ENCODE measurements around the gene TMEM201. TPM values are rescaled to one million over a fixed set of nuclear protein-coding genes. Genes with fewer than 3 reads are reported as not detected.

The TMEM201 gene
- total RNA-seq, 2 donors from 2014 or later = 12.0 to 25.5 TPM

DNA sequence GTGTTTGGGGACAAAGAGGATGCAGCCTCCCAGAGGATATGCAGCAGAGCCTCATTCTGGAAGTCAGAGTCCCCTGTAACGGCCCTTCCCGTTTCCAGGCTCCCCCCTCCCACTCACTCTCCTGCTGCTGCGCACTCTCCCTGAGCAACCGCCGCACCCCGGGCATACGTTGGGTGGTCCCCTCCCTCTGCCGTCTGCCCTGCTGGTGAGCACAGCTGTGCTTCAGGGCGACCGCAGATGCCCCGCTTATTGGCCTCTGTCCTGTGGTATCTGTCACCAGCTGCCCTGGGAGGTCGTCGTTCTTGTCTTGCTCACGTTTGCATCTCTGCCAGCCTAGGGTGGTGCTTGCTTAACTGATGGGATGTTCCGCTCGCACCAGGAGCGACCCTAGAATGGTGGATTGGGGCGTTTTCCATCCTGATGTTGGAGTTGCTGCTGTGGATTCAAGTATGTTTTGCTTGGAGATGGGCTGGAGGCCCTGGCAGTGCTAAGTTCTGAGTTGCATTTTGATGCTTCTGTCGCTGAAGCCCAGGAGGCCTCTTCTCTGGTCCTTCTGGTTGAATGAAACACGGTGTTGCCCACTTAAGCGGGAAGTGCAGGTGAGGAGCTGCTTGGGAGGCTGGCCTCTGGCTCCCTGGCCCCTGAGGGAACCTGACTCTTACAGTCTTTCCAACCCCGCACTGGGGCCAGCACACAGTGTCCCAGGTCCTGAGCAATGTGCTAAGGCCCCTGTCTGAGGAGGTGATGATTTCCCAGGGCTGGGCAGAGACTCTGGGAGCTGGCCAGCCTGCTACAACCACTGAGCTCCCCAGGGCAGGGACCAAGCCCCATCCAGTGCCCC lies 3.2 kb downstream of the TMEM201 start:
- ATAC-seq (replicated peaks) = no peak
- Mint-ChIP-seq H3K36me3 (ENCODE audit: low read depth) (no peaks in the 10 kb centered on the region), H3K27ac (no peak overlapping the region), H3K27me3 (no peaks in the 10 kb centered on the region), H3K4me3 (no peak overlapping the region), H3K9me3 (no peaks in the 10 kb centered on the region), H3K4me1 (peaks cover 14% of the 10 kb centered on the region)

DNA sequence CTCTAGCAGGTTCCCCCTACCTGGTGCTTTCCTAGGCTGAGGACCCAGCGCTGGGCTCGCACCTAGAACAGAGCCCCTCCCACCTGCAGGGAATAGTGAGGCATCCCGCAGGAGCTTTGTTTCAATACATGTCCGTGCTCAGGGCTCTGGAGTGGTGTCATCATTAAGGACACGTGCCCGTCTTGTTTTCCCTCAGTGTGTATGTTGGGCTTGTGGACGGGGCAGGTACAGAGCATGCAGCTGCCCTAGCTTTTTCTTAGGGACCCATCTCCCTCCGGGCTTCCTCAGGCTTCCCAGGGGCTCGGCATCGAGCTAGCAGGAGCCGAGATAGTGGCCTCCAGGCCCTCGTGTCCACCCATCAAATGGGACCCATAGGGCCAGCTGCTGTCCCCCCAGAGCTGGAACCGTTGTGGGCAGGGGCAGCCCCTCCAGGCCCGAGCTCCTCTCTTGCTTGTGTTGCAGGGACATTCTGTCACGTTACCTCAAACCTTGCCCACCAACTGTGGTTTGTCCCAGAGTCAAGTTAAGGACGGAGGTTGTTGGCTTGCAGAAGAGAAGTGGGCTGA lies 3.9 kb downstream of the TMEM201 start:
- ATAC-seq (replicated peaks) = no peak
- no peaks in the 10 kb centered on the region for H3K27me3 Mint-ChIP-seq
- H3K9me3 Mint-ChIP-seq = no peaks in the 10 kb centered on the region
- peaks cover 14% of the 10 kb centered on the region for H3K4me1 Mint-ChIP-seq
- no peaks in the 10 kb centered on the region for H3K36me3 Mint-ChIP-seq (ENCODE audit: low read depth)
- no peak overlapping the region for H3K4me3 Mint-ChIP-seq
- H3K27ac Mint-ChIP-seq = no peak overlapping the region

DNA sequence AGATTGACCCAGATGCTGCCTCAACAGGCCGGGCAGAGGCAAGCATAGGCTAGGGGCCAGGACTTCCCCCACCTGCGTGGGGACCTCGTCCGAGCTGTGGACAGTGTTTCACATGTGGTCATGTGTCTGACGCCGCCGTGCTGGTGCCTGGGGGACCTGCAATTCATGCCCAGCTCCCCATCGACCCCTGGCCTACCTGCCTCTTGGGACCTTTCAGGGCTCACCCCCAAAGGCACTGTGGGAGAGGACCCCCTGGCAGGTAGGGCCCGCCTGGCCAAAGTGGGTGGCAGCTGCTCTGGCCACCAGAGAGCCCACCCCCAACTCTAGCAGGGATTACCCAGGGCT lies 4.4 kb downstream of the TMEM201 start:
- no peaks in the 10 kb centered on the region for H3K36me3 Mint-ChIP-seq (ENCODE audit: low read depth)
- H3K9me3 Mint-ChIP-seq = no peaks in the 10 kb centered on the region
- H3K4me3 Mint-ChIP-seq = no peak overlapping the region
- peak overlapping the region; percentile 61 for H3K27ac Mint-ChIP-seq
- peaks cover 14% of the 10 kb centered on the region for H3K4me1 Mint-ChIP-seq
- no peak for ATAC-seq (replicated peaks)
- H3K27me3 Mint-ChIP-seq = no peaks in the 10 kb centered on the region

DNA sequence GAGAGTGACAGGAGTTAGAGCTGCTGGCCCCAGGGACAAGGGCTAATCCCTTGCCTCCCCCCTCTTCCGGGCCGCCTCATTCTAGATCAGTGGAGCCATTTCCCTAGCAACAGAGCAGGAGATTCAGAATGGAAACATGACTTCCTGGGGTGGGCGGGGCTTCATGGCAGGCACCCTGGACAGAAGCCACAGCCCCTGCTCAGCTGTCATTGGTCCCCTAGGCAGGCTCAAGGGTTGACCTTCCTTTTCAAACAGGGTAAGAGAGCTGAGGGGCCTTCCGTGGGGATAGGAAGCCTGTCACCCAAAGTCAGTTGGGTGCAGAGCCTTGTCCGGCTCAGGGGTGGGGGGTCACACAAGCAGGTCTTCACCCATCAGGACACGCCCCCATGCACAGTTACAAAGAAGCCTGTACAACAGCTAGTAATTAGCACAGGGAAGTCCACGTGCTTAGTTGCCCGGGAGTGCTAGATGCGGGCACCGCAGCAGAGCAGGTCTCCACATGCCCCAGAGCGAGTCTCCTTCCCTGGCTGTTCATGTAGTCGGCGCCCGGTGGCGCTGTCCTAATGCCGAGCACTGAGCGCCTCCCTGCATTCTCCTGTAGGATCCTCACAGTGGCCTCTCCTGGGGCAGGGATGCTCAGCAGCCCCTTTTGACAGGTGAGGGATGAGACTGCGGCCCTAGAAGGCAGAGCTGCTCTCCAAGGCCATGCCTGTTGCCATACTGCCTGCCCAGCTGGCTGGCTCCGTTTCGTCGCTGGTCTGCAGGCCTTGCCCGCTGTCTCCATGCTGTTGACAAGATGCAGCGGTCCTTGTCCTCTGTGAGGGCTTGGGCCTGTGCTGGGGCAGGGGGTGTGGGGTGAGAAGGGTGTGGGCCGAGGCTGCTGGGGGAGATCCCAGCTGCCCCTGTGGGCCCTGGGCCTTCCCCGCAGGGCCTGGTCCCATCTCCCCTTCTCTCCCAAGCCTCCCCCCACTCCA lies 5.1 kb downstream of the TMEM201 start:
- Mint-ChIP-seq H3K27ac (peak overlapping the region; percentile 61), H3K4me1 (peaks cover 14% of the 10 kb centered on the region), H3K4me3 (no peak overlapping the region), H3K9me3 (no peaks in the 10 kb centered on the region), H3K36me3 (ENCODE audit: low read depth) (peaks cover 3% of the 10 kb centered on the region), H3K27me3 (no peaks in the 10 kb centered on the region)
- peak; percentile 10 for ATAC-seq (replicated peaks)

DNA sequence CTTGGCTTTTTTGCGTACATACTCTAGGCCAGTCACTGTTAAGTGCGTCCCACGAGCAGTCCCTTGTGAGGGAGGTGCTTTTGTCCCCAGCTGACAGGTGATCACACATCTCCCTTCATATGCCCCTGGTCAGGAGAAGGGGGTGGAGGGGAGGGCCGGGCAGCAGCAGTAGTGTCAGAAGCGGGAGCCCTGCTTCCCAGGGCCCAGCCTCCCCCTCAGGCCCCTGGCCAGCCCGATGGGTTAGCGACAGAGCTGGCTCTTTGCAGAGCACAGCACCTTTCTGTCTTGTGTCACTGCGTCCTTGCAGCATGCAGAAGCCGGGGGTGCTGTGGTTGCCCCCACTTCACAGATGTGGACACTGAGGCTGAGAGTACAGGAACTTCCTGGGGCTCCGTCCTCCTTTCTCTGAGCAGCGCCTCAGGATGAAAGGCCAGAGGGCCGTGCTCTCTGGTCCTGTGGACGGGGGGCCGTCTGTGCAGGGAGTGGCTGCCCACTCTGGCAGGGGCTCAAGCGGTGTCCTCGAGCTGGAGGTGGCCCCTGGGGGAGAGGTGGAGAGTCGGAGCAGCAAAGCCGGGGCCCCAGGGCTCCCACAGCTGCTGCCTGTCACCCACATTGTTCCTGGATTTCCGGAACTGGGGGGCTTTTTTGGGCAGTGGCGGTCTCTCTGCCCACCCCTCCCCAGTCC lies 5.9 kb downstream of the TMEM201 start:
- H3K27me3 Mint-ChIP-seq = no peaks in the 10 kb centered on the region
- no peak for ATAC-seq (replicated peaks)
- H3K4me3 Mint-ChIP-seq = no peak overlapping the region
- no peak overlapping the region for H3K27ac Mint-ChIP-seq
- no peaks in the 10 kb centered on the region for H3K9me3 Mint-ChIP-seq
- H3K36me3 Mint-ChIP-seq (ENCODE audit: low read depth) = peaks cover 11% of the 10 kb centered on the region
- peaks cover 13% of the 10 kb centered on the region for H3K4me1 Mint-ChIP-seq

DNA sequence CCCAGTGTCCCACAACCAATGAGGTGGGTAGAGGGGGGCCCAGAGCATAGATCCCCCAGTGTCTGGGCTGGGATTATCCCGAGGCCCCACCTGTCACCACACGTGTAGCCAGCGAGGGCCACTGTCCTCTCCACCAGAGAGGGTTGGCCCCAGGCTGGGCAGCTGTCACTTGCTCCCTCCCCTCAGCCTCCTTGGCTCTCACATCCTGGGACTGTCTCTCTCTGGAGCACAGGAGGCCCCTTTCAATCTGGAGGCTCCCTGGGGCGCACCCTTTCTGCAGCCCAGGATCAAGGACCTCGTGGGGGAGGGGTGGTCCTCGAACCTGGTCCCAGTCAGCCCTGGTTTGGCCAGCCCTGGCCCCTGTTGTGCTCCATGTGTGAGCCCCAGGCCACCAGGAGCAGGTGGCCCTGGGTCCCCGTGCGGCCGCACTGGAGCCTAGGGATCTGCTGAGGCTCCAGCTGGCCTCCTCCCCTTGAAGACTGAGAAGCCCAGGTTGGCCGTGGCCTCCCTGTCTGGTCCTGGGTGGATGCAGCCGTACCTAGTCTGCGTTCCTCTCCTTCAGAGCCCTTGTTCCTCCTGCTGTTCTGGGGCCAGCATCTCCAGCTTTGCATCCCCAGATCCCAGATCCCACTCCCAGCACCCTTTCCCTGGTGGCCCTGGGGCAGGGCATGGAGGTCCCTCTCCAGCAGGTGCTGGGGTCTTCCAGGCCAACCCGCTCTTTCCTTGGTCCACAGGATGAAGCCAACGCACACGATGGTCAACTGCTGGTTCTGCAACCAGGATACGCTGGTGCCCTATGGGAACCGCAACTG lies 6.7 kb downstream of the TMEM201 start:
- no peak overlapping the region for H3K4me3 Mint-ChIP-seq
- ATAC-seq (replicated peaks) = no peak
- no peak overlapping the region for H3K27ac Mint-ChIP-seq
- H3K36me3 Mint-ChIP-seq (ENCODE audit: low read depth) = peaks cover 18% of the 10 kb centered on the region
- no peaks in the 10 kb centered on the region for H3K9me3 Mint-ChIP-seq
- H3K27me3 Mint-ChIP-seq = no peaks in the 10 kb centered on the region
- peaks cover 10% of the 10 kb centered on the region for H3K4me1 Mint-ChIP-seq

DNA sequence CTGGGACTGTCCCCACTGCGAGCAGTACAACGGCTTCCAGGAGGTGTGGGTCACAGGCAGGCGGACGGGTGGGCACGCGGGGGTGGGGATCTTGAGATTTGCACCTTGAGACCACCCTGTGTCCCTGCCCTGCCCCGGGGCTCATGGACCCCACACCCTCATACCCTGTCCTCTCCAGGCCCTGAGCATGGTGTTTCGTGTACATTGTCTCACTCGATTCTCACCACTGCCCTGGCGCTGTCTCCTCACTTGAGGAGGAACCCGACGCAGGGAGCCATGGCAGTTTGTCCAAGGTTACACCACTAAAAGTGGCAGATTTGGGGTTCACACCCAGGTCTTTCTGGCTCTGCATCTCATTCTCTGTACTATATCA lies 7.2 kb downstream of the TMEM201 start:
- Mint-ChIP-seq H3K4me1 (peaks cover 5% of the 10 kb centered on the region), H3K27me3 (no peaks in the 10 kb centered on the region), H3K4me3 (no peak overlapping the region), H3K36me3 (ENCODE audit: low read depth) (peaks cover 24% of the 10 kb centered on the region), H3K27ac (no peak overlapping the region), H3K9me3 (no peaks in the 10 kb centered on the region)
- no peak for ATAC-seq (replicated peaks)

DNA sequence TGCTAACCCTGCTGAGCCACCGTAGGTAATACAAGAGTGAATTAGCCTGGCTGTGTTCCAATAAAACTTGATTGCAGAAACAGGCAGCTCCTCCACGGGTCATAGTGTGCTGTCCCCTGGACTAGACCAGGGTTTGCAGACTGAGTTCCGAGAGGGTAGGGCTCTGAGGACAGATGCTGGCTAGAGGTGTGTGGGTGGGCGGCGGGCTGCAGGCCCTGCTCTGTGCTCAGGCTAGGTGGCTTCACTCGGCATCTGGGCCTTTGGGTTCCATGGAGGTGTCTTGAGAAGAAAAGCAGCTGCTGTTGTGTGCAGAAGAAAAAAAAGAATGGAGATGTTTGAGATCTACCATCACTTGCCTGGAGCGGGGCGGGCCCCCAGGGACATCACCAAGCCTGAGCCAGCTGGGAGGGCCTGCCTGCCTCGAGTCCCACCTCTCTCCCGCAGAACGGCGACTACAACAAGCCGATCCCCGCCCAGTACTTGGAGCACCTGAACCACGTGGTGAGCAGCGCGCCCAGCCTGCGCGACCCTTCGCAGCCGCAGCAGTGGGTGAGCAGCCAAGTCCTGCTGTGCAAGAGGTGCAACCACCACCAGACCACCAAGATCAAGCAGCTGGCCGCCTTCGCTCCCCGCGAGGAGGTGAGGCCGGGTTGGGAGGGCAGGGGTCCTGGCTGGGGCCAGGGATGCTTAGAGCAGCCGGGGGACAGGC lies 7.9 kb downstream of the TMEM201 start:
- Mint-ChIP-seq H3K27ac (no peak overlapping the region), H3K36me3 (ENCODE audit: low read depth) (peaks cover 27% of the 10 kb centered on the region), H3K27me3 (no peaks in the 10 kb centered on the region), H3K4me1 (peaks cover 5% of the 10 kb centered on the region), H3K9me3 (no peaks in the 10 kb centered on the region), H3K4me3 (no peak overlapping the region)
- ATAC-seq (replicated peaks) = no peak

DNA sequence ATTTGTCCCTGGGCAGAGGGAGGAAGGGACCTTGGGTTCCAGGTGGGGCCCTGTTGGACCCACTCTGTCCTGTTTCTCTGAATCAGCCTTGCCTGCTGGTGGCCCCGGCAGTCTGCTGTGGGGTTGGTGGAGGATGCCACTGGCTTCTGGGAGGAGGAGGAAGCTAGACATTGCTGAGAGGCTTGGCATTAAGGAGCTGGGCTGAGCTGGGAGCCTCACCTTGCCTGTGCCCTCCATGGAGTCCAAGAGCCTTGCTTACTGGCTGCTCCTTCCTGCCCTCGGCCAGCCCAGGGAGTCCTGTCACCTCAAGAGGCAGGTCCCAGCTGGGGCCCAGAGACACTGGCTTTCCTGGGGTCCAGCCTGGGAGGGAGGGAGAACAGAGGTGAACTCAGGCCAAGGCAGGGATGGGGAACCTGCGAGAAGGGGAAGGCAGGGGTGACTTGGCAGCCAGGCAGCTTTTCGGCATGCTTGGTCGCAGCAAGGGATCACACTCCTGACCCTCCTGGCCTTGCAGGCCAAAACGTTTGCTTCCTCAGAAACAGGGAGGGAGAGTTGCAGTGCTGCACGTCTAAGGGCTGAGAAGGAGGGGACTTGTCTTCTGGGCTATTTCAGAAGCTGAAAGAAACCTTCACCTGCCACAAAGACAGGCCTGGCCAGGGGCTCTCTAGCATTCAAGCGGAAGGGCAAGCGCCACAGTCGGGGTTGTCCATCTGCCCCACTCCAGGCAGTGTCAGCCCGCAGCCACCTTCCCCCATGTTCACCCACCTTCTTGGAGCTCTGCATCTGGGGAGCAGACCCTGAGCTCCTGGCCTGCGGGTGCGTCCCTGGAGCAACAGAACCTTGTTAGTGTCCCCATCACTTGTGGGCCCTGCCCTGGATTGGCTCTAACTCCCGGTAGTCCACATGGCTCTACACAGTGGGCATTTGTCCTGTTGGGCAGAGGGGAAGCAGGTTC lies 8.9 kb downstream of the TMEM201 start:
- ATAC-seq (replicated peaks) = no peak
- Mint-ChIP-seq H3K27ac (no peak overlapping the region), H3K27me3 (no peaks in the 10 kb centered on the region), H3K36me3 (ENCODE audit: low read depth) (peaks cover 29% of the 10 kb centered on the region), H3K4me1 (no peaks in the 10 kb centered on the region), H3K9me3 (no peaks in the 10 kb centered on the region), H3K4me3 (no peak overlapping the region)

DNA sequence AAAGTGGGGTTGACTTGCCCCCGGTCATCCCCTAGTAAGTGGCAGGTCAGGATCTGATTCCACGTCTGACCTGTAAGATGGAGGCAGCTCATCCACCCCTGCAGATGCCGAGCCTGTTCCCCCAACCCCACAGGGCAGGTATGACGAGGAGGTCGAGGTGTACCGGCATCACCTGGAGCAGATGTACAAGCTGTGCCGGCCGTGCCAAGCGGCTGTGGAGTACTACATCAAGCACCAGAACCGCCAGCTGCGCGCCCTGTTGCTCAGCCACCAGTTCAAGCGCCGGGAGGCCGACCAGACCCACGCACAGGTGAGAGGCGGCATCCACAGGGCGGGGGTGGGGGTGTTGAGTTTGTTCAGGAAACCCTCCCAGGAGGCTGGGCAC lies 9.6 kb downstream of the TMEM201 start:
- Mint-ChIP-seq H3K9me3 (no peaks in the 10 kb centered on the region), H3K4me3 (no peak overlapping the region)

DNA sequence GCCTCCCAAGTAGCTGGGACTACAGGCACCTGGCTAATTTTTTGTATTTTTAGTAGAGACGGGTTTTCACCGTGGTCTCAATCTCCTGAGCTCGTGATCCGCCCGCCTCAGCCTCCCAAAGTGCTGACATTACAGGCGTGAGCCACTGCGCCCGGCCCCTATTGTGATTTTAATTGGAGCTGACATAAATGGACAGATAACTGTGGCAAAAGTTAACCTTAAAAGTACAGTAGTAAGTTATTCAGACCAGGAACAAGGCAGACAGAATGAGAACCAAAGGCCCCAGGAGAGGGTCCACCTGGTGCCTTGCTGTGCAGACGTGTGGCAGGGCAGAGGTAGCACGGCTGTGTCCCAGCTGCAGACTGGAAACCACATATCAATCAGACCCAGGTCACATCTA lies 11.0 kb downstream of the TMEM201 start:
- Mint-ChIP-seq H3K4me1 (no peaks in the 10 kb centered on the region), H3K36me3 (ENCODE audit: low read depth) (peaks cover 37% of the 10 kb centered on the region), H3K27me3 (no peaks in the 10 kb centered on the region), H3K4me3 (no peak overlapping the region), H3K27ac (no peak overlapping the region), H3K9me3 (no peaks in the 10 kb centered on the region)
- ATAC-seq (replicated peaks) = no peak

More for the DNA sequence above, 9.6 kb downstream of the TMEM201 start:
- no peaks in the 10 kb centered on the region for H3K4me1 Mint-ChIP-seq
- ATAC-seq (replicated peaks) = no peak
- H3K27ac Mint-ChIP-seq = no peak overlapping the region
- H3K27me3 Mint-ChIP-seq = no peaks in the 10 kb centered on the region
- H3K36me3 Mint-ChIP-seq (ENCODE audit: low read depth) = peaks cover 36% of the 10 kb centered on the region
